GM21515 (cell line): Measurements from ENCODE around the gene UBASH3B.
"Not testable (repeated sequence)": the region's sequence is repeated elsewhere in the genome, so short reads cannot be mapped to it uniquely, and the experiment has no call there.

Experiments used
- ATAC-seq: cut with Tn5 transposase; IDR thresholded peaks from one replicate; pipeline ENCODE4 v1.9.1; 2021; ENCODE audit not compliant: unreplicated experiment

Gene UBASH3B

DNA sequence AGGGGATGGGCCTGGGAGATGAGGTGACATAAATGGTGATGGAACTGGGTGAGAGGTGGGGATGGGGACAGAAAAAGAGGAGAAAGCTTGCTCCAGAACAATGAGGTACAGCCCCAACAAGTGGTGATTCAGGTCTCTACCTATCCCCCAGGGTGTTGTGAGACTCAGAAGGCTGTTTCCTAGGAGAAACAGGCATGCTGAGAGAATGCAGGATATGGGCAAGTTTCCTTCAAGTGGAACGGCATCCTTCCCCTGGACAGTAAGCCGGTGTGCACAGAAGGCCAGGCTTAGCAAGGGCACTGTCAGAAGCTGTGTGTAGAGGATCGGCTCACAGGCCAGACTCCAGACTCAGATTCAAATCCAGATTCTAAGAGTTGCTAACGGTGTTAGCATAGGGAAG, 148.6 kb downstream of the UBASH3B start:
- no peak for ATAC-seq

DNA sequence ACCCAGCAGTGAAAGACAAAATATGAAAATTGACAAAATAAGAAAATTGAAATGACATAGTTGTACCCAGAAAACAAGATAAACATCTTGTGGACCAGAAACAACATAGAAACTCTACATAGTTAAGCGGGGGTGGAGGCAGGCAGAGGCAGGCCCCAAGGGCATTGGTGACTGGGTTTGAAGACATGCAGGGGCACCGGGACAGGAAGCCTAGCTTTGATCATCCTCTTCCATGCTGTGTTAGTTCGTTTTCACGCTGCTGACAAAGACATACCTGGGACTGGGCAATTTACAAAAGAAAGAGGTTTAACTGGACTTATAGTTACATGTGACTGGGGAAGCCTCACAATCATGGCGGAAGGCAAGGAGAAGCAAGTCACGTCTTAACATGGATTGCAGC, 149.3 kb downstream of the UBASH3B start:
- ATAC-seq: no peak

DNA sequence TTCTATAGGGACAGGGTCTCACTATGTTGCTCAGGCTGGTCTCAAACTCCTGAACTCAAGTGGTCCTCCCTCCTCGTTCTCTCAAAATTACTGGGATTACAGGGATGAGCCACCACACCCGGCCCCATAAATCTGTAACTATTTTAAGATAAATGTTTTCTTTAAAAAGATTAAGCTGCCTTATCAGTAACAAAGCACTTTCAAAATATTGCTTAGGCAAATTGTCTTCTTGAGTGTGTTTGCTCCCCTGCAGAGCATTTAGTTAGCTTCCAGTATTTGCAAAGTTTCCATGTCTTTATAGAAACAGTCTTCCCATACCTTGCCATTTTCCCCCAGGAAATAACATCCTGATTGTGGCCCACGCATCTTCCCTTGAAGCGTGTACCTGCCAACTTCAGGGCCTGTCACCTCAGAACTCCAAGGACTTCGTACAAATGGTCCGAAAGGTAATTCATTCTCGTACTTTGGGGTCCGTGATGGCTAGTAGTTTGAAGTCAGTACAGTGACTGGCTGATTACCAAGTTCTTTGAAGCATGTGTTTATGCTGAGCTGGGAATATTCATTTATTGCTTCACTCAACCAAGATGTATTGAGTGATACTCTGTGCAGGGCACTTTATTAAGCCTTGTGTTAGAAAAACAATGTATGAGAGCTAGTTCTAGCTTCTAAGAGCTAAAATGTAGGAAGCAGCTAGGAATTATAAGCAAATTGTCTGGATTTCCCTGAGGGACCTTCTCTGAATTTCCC, 152.4 kb downstream of the UBASH3B start:
- ATAC-seq: no peak

DNA sequence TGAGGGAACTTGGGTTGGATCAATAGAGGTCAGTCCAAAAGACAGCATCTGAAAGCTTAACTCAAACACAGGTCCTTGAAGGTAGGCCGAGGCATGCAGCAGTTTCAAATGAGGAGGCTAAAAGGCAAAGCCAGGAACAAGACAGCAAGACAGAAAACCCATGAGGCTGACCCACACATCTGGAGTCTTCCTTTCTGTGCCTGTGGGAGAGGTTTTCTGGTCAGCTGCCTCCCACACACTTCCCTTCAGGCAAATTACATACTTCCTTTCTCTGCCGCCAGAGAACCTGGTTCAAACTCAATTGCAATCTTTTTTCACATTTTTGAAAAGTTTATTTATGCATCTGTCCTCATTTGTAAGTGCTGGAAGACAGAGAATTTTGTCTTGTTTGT, 153.0 kb downstream of the UBASH3B start:
- peak; percentile 89 for ATAC-seq

DNA sequence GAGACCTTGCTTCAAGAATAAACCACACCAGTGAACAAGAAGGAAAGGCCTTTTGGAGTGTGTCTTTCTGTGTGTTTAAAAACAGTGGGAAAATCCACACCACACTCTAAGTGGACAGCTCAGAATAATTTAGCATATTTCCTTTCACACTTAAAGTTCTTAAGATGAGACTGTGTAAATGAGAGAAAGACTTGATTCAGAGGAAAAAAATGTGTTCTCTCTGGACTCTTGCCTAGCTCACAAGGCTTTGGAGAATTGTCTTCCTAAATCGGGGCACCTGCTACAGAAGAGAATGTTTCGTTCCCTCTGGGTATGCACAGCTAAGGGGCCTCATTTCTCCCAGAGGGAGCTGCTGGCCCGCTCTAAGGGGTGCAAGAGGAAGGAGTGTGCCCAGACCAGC, 154.3 kb downstream of the UBASH3B start:
- no peak for ATAC-seq

DNA sequence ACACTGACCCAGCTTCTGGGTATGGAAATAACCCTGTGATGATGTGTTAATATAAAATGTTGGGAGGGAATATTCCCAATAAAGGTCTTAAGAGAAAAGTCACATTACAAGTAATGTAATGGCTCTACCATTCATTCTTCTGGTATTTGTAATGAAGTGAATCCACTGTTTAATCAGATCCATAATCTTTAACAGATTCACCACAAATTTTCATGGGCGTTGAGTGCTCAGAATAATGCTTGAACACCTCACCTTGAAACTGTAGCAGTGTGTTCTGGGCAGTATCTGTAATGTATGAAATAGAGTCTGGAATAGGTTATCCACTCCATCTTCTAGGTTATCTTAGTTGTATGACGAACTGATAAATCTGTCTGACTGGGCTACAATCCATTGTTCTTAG, 156.2 kb downstream of the UBASH3B start:
- no peak for ATAC-seq

DNA sequence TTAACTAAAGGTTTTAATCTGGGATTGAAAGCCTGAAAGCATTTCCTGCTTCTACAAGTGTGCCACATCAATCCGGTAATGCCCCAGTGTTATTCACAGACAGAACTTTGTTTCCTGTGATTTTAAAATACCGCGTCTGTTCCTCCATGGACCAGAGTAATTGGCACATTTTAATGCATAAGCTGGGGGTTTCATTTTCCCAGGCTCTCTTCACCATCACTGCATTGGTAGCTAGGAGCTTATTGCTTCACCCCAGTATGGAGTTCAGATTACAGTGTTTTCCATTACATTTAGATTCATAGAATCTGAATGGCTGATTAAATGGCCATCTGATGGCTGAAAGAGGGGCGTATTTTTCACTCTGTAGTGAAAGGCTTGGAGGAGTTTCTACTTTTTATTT, 157.1 kb downstream of the UBASH3B start:
- no peak for ATAC-seq

DNA sequence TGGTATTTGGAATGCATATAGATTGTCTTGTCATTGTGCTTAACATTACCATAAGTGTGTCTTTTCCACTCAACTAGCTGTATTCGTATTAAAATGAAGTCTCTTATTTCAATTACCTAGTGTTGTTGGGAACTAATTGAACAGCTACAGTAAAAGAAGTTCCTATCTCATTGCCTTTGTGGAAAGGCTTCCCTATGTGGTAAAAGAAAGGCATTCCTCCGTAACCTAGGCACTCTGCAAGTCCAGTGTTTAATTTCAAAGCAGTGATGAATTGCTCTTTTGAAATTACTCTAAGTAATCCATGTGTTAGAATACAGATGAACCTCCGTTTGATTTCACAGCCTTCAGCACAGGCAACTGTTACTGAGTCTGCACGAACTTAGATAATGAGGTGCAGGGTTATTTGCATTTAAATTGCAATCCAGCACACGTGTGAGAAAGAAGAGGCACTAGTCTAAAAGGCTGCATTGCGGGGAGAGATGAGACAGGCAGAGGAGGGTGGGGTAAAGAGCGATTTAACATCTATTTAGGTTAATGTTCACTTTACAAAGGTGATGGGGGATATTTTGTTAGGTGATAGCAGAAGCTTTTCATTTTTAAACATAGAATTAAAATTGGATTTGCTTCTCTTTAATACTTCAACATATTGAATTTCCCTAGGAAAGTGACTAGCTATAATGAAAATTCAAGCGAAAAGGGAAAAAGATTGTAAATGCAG, 157.8 kb downstream of the UBASH3B start:
- ATAC-seq: no peak

DNA sequence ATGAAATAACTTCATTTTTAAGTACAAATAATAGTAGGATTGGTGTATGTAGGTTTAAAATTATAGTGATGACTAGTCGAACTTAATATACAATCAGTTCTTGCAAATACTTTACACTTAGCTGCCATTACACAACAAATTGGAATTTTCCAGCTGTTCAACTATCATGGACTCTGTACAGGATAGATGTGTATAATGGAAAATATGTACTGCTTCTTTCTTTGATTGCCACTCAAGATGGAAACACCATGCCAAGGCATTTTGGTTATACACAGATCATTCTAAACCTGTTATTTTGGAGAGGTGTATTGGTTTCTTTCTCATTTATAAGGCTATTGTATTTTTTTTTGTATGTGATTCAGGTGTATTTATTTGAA, 158.4 kb downstream of the UBASH3B start:
- ATAC-seq: no peak

DNA sequence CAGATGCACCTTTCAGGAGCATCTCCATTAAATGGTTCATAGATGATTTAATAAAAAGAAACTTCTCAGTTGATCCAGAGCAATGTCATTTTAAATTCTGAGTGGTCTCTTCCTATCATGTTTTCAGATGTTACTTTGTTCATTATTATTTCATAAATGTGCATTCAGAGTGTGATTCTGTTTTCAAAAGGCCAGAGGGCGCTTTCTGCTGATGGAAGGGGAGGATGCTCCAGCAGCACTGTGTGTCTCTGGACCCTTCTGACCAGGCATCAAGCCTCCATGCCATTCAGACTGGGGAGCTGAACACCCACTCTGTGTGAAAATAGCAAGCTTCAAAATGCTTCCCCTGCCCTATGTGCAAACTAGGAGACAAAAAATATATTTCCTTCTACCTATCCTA, 158.9 kb downstream of the UBASH3B start:
- ATAC-seq: no peak

DNA sequence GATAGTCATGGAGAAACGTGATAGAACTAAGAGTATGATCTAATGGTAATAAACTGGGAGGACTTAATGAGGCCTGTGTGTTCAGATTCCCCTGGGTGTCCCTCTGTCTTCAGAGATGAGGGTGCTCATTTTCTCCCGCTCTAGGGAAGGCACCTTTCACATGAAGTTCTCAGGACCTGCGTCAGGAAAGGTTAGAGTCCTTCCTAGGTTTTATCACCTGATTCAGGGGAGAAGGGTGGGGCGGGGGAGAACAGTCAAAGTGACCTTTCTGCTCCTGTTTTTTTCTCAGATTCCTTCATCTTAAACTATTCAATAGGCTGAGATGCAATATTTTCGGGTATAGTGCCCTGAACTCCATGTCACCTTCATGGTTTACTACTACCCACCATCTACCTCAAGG, 160.4 kb downstream of the UBASH3B start:
- ATAC-seq: no peak

DNA sequence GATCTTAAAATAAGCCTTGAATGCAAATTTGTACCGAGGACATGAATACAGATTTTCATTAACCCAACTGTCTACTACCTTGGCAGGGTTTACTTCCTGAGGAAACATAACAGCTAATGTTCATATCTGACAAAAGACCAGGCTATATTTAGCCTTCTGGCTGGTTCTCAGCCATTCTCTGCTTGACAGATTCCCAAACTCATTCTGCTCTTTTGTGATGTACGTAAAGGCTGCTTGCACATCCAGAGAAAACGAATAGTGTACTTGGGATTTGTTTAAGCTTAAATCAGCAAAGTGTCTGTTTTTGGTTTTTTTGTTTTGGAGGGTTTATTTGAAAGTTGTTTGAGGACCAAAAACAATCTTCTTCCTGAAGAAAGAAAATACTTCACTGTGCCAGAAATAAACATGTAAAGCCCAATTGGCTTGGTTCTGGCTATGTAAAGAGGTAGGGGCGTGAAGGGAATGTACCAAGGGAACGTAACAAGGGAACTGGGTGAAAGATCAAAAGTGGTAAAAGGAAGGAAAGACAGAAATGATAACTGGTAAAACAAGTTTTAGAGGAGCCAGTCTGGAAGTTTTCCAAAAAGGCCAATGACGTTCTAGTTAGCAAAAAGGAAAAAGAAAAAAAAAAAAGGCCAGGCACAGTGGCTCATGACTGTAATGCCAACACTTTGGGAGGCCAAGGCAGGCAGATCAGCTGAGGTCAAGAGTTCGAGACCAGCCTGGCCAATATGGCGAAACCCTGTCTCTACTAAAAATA, 161.4 kb downstream of the UBASH3B start:
- no peak for ATAC-seq

DNA sequence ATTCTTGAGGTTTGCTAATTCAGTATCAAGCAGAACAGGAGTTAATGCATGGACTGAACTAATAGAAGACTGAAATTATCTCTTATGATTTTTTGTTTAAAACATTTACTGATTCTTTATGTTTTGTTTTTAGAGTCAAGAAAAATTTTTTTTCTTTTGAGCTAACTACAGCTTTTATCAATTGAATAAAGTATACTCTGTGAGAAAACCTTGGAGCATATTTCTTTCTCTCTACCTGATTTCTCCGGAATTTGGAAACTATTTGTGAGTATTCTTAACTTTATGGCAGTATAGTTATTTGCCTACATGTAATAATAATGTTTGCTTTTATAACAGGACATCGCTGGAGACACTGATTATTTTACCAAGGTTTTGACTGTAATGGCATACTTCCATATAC, 164.6 kb downstream of the UBASH3B start:
- ATAC-seq: no peak

DNA sequence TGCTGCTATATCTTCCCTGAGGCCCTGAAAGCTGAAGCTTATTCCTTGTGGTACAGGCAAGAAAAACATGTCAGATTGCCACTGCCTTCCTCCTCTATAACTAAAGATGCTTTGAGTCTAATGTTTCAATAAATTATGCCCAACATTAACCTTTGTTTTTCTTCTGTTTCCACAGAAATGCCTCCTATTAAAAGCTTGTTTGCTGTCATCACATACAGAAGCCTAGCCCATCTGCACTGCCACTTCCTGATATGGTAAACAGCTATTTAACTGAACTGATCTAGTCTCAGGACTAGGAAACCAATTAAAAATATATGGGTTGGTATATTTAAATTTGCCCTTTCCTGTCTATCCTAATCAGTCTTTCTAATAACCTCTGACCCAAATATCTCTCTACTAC, 165.6 kb downstream of the UBASH3B start:
- no peak for ATAC-seq

DNA sequence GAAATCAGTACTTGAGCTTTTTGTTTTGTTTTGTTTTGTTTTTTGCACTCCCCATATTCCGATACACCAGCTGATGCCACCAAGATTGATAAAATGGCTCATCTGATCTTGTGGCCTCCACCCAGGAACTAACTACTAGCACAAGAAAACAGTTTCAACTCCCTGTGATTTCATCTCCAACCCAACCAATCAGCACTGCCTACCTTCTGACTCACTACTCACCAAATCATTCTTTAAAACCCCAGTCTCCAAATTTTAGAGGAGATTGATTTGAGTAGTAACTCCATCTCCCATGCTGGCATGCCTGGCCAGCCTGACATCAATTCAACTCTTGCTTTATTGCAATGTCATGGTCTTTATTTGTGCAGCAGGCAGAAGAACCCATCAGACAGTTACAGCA, 166.7 kb downstream of the UBASH3B start:
- no peak for ATAC-seq

DNA sequence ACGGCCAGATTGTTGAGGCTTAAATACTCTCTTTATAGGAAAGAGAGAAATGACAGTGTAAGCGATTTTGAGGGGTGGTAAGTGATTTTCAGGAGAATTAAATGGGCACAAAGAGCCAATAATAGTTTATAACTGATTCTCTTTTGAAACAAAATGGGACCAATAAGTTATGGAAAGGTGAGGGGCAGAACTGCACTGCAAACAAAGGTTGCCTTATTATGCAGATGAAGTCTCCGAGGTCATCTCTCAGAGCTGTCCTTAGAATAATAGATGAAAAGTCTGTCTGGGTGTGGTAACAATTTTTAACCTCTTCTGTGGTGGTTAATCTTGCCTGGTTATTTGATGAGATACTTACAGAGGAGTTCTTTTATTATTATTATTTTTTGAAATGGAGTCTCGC, 168.0 kb downstream of the UBASH3B start:
- no peak for ATAC-seq

DNA sequence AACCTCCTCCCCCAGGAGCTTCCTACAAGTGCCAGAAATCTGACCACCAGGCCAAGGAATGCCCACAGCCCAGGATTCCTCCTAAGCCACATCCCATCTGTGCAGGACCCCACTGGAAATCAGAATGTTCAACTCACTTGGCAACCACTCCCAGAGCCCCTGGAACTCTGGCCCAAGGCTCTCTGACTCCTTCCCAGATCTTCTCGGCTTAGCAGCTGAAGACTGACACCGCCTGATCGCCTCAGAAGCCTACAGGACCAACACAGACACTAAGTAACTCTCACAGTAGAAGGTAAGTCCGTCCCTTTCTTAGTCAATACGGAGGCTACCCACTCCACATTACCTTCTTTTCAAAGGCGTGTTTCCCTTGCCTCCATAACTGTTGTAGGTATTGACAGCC, 173.8 kb downstream of the UBASH3B start:
- ATAC-seq: not testable (repeated sequence)

DNA sequence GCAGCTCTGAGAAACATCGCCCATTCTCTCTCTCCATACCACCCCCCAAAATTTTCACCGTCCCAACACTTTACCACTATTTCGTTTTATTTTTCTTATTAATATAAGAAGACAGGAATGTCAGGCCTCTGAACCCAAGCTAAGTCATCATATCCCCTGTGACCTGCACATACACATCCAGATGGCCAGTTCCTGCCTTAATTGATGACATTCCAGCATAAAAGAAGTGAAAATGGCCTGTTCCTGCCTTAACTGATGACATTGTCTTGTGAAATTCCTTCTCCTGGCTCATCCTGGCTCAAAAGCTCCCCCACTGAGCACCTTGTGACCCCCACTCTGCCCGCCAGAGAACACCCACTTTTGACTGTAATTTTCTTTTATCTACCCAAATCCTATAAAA, 176.8 kb downstream of the UBASH3B start:
- ATAC-seq: not testable (repeated sequence)

DNA sequence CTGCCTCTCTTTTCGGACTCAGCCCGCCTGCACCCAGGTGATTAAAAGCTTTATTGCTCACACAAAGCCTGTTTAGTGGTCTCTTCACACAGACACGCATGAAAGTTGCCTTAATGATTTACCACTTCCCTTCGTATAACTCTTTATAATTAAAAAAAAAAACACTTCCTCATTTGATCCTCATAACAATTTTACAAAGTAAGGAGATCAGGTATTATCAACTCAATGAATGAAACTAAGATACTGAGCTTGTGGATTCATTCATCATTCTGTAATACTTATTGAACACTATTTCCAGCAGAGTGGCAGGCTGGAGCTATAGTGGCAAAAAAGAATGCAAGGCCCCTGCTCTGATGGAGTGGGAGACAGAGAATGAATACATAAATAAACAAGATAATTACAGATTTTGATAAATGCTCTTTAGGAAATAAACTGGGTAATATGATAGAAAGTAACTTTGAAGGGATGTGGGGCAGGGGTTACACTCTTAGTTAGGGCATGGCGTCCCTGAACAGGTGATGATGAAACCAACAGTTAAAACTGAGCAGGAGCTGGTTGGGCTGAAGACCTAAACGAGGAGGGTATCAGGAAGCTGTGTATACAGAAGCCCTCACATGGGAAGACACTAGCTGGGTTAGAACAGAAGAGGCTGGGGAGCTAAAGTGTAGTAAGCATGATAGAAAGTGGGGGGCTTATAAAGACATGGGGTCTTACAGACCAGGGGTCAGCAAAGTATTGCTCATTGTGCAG, 177.4 kb downstream of the UBASH3B start:
- ATAC-seq: no peak

DNA sequence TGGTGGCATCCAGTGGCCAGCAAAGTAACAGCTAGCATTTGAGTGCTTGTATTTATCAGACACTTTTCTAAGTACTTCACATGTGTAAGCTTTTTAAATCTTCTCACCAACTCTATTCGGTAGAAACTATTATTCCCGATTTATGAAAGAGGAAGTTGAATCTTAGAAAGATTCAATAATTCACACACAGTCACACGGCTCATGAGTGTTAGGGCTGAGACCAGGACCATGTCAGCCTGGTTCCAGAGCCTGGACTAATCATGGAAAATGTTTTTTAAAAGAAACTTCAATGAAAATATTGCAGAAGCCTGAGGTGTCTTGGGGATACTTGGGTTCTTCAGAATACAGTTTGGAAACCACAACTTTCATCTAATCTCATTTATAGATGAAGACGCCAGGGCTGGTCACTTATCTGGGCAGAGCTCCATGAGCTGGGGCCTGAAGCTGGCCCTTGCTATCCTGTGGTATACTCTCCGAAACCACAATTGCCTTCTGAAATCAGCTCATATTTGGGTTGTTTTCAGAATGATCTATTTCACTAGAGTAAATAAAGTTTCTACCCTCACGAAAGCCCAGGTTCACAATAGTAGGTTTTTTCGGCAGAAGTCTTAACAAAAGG, 178.4 kb downstream of the UBASH3B start:
- no peak for ATAC-seq

DNA sequence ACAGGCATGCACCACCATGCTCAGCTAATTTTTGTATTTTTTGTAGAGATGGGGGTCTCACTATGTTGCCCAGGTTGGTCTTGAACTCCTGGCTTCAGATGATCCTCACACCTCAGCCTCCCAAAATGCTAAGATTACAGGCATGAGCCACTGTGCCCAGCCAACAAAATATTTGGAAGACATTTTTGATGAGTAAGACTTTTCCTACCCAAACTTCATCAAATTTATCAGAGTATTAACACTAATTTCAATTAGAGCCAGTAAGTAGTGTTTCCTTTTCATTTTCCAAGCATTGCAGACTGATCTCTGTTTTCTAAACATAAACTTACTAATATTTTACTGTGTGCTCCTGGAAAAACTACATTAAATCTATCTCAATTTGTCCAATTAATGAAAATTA, 181.4 kb downstream of the UBASH3B start:
- no peak for ATAC-seq
